Natural killer cell (primary cell): Measurements from ENCODE around the gene IL11RA. TPM values are rescaled to one million over a fixed set of nuclear protein-coding genes. Genes with fewer than 3 reads are reported as not detected.

Source experiments
- ATAC-seq, 3 donors: fragments of 150-1000 bp in 2 of 3; fragments of 200-7000 bp in 1 of 3; cut with Tn5 transposase; 1 replicate in 1 of 3; 2 replicates in 2 of 3; pipeline ENCODE4 v1.10.0; 2021; ENCODE audit warnings: mild to moderate bottlenecking in 2 of 3, moderate library complexity in 2 of 3
- DNase-seq, 2 donors: peaks; one replicate each; pipeline versions ENCODE4 v3.0.0 to v3.0.0-alpha.2; 2013 to 2021; ENCODE audit warnings: mixed read lengths in 1 of 2
- H3K27ac ChIP-seq: one replicate; pipeline ENCODE4 v1.5.1; 2013; ENCODE audit warnings: mild to moderate bottlenecking, low read length
- H3K27me3 ChIP-seq: one replicate; pipeline ENCODE4 v1.6.1; 2013; ENCODE audit warnings: low read length; ENCODE audit not compliant: control insufficient read depth, insufficient read depth
- H3K36me3 ChIP-seq: one replicate; pipeline ENCODE4 v1.6.1; 2013; ENCODE audit warnings: low read length; ENCODE audit not compliant: control insufficient read depth, insufficient read depth
- H3K4me1 ChIP-seq: one replicate; pipeline ENCODE4 v1.6.1; 2013; ENCODE audit warnings: low read length; ENCODE audit not compliant: control insufficient read depth, insufficient read depth
- H3K4me3 ChIP-seq: one replicate; pipeline ENCODE4 v1.5.1; 2013; ENCODE audit warnings: low read length
- H3K9me3 ChIP-seq: one replicate; pipeline ENCODE4 v1.6.1; 2013; ENCODE audit warnings: low read length; ENCODE audit not compliant: control insufficient read depth, insufficient read depth
- H3K27ac Mint-ChIP-seq, 2 donors: one replicate each; pipeline ENCODE4 v1.8.0; 2022; ENCODE audit warnings: mild to moderate bottlenecking in 2 of 2, mixed read lengths in 2 of 2, moderate library complexity in 1 of 2
- H3K27me3 Mint-ChIP-seq, 2 donors: one replicate each; pipeline ENCODE4 v1.8.0; 2022; ENCODE audit warnings: low read depth in 2 of 2, mixed read lengths in 2 of 2
- H3K36me3 Mint-ChIP-seq: one replicate; pipeline ENCODE4 v1.8.0; 2022; ENCODE audit warnings: mixed read lengths
- H3K4me1 Mint-ChIP-seq, 2 donors: one replicate each; pipeline ENCODE4 v1.8.0; 2022; ENCODE audit warnings: mixed read lengths in 2 of 2
- H3K4me3 Mint-ChIP-seq: one replicate; pipeline ENCODE4 v1.8.0; 2022; ENCODE audit warnings: mild to moderate bottlenecking, moderate library complexity, mixed read lengths
- H3K9me3 Mint-ChIP-seq, 2 donors: one replicate each; pipeline ENCODE4 v1.8.0; 2022; ENCODE audit warnings: mixed read lengths in 2 of 2
- WGBS: methylation state at CpG from one replicate; pipeline ENCODE4 v1.1.7; 2013; ENCODE audit warnings: missing lambda C conversion rate; ENCODE audit not compliant: insufficient coverage; 5-methylcytosine and 5-hydroxymethylcytosine counted together
- intact Hi-C: fragments of 100-400 bp; cut with micrococcal nuclease; formaldehyde crosslinking; loops from one replicate; pipeline ENCODE4 v1.14.2; 2022
- total RNA-seq, 4 donors: library from RNA; stranded (reverse); fragments of 120-200 nt in 1 of 4; gene quantifications; one replicate each; pipeline versions ENCODE4 v1.2.3 to v1.2.4, GENCODE V29; 2013 to 2022
- TF ChIP-seq, protein P1 (sequence below): fragments of 200-600 bp; IDR thresholded peaks from one replicate; pipeline ENCODE4 v1.8.0; 2022; ENCODE audit warnings: antibody characterized with exemption

Gene IL11RA
- total RNA-seq, 3 donors from 2014 or later (not counting 1 experiment from before 2014, with no cell fraction given): 64.2 to 91.1 (median 66.1) TPM

DNA sequence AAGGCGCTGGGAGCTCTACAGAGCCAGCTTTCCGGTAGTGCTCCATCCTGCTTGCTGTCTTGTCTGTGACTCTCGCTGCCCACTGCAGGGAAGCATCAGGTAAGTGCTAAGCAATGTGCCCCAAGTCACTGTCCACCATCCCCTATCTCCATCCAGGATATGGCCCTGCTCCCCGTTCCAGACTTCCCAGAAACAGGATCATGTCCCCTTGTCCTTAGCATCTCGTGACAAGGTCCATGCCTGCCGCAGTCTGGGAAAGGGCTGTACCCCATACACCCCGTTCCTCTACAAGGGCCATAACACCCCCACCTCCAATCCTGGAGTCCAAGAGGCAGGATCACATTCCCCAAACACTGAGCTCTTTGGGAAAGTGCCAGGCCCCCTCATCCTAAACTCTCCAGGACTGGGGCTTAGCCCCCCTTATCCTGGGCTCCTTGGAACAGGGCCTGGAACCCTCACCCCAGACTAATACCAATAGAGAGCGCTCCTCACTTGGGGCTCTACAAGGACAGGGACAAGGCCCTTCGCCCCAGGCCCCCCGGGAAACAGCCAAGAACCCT is 40.7 kb upstream of the IL11RA start:
- H3K36me3 ChIP-seq: peaks cover 9% of the 10 kb centered on the region
- H3K4me3 ChIP-seq: peak overlapping the region; percentile 72
- no peak for ATAC-seq
- Mint-ChIP-seq H3K4me3 (peak overlapping the region; percentile 92), H3K9me3 (no peaks in the 10 kb centered on the region), H3K27ac (peak overlapping the region; percentile 92 to 96), H3K27me3 (no peaks in the 10 kb centered on the region), H3K36me3 (peaks cover 5% of the 10 kb centered on the region), H3K4me1 (peaks cover 29 to 36% of the 10 kb centered on the region in 2 donors)
- intact Hi-C loops: loop anchor here (5.0 kb wide), 1 partner anchor 36 kb away; the partner anchor contains the start of gene GALT
- TF ChIP-seq, protein P1, sequence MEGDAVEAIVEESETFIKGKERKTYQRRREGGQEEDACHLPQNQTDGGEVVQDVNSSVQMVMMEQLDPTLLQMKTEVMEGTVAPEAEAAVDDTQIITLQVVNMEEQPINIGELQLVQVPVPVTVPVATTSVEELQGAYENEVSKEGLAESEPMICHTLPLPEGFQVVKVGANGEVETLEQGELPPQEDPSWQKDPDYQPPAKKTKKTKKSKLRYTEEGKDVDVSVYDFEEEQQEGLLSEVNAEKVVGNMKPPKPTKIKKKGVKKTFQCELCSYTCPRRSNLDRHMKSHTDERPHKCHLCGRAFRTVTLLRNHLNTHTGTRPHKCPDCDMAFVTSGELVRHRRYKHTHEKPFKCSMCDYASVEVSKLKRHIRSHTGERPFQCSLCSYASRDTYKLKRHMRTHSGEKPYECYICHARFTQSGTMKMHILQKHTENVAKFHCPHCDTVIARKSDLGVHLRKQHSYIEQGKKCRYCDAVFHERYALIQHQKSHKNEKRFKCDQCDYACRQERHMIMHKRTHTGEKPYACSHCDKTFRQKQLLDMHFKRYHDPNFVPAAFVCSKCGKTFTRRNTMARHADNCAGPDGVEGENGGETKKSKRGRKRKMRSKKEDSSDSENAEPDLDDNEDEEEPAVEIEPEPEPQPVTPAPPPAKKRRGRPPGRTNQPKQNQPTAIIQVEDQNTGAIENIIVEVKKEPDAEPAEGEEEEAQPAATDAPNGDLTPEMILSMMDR: no peak
- 71% methylated on average over 10 of the region's 10 CpGs for WGBS
- peak in 1 of 2 donors; percentile 35 for DNase-seq
- H3K9me3 ChIP-seq: no peaks in the 10 kb centered on the region
- H3K4me1 ChIP-seq: peaks cover 24% of the 10 kb centered on the region
- H3K27me3 ChIP-seq: no peaks in the 10 kb centered on the region
- peak overlapping the region; percentile 96 for H3K27ac ChIP-seq

DNA sequence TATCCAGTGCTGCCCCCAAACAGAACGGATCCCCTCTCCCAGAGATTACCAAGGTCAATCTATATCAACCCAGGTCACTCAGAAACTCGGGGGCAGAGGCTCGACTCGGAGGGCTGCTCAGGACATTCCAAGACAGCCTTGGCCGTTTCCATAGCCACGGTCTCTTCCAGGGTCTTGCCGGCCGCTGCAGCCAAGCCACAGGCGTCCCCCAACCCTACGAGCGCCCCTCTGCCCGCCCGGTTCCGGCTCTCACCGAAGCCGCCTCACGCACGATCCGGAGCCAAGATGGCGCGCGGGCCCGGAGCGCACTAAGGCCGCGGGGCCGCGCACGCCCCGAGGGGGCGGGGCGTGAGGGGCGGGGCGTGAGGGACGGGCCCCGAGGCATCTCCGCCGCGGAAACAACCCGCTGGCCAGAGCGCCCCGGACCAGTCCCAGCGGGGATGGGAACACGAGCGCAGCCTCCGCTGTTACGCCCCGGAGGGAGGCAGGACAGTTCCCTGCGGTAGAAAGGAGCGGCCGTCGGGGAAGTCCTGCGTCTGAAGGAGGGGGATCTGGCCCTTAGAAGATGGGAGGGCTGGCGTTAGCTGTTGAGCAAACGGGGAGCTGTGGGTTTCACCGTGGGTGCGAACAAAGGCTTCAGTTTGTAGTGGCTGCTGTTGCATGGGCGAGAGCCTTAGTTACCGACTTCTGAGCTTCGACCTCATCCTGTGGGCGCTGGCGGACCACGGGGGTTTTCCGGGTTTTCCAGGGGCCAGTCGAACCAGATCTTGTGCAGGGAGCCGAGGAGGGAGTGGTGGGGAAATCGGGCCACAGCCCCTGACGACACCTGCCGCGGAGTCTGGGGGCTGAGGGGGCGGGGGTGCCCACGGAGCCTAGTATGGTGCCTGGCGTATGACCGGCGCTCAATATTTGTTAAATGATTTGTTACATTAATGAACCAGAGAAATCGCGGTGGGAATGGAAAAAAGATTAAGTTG is 39.9 kb upstream of the IL11RA start, which contains the start of gene RPP25L:
TSS of gene RPP25L (minus strand) at position 287 of the 977 bp plus-strand sequence. CDS start 801 bp downstream, outside the sequence.
- H3K4me3 Mint-ChIP-seq: peak within 1 kb of the TSS; percentile 92
- no peaks in the 10 kb centered on the region for H3K9me3 Mint-ChIP-seq
- DNase-seq (peak; percentile 91 to 93), ATAC-seq (peak; percentile 85 to 97 (median 89))
- Histone ChIP-seq H3K4me1 (peaks cover 24% of the 10 kb centered on the region), H3K9me3 (no peaks in the 10 kb centered on the region), H3K4me3 (peak within 1 kb of the TSS; percentile 72), H3K36me3 (peaks cover 17% of the 10 kb centered on the region), H3K27me3 (no peaks in the 10 kb centered on the region), H3K27ac (peak within 1 kb of the TSS; percentile 96)
- H3K27me3 Mint-ChIP-seq: no peaks in the 10 kb centered on the region
- peaks cover 29 to 36% of the 10 kb centered on the region in 2 donors for H3K4me1 Mint-ChIP-seq
- peaks cover 7% of the 10 kb centered on the region for H3K36me3 Mint-ChIP-seq
- H3K27ac Mint-ChIP-seq: peak within 1 kb of the TSS; percentile 92 to 96
- WGBS: under 1% methylated on average over 77 of the region's 77 CpGs
- intact Hi-C loops: loop anchor here (1.0 to 5.0 kb wide), 3 partner anchors 8 to 153 kb away; partner anchors contain the start of genes DCTN3, DNAI1, FAM219A and GALT
- TF ChIP-seq, protein P1: no peak

DNA sequence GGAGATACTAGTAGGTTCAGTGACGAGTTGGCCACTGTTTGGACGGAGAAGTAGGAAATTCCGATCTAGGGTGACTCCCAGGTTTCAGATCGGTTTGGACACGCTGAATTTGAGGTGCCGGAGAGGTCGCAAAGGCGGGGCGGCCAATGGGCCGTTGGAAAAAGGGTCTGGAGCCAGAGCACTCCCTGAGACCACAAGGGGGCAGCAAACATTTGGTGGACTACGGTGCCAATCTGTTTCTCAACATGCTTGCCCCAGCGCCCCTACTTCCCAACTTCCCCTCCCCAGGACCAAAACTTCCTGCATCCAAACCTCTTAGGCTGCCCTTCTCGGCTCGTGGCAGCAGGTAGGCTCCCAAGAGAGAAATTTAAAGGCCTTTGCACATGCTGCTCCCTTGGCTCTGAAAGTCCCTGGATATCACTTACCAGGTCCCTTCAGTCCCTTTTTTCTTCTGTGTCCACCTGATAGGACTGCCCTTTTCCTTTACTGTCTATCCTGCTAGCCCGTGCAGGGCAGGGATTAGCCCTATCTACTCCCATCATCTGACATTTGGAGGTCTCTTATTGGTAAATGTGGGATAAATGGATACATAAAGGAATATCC is 39.1 kb upstream of the IL11RA start:
- 2% methylated on average over 14 of the region's 15 CpGs for WGBS

More for the DNA sequence above, 39.1 kb upstream of the IL11RA start:
- H3K27ac Mint-ChIP-seq: peak overlapping the region; percentile 92 to 96
- H3K27ac ChIP-seq: peak overlapping the region; percentile 96
- DNase-seq (peak; percentile 58 to 88), ATAC-seq (peak; percentile 24 to 44 (median 27))
- TF ChIP-seq, protein P1: peak; percentile 80
- H3K27me3 Mint-ChIP-seq: no peaks in the 10 kb centered on the region
- peak overlapping the region; percentile 92 for H3K4me3 Mint-ChIP-seq
- peaks cover 7% of the 10 kb centered on the region for H3K36me3 Mint-ChIP-seq
- peak overlapping the region; percentile 72 for H3K4me3 ChIP-seq
- intact Hi-C loops: loop anchor here (1.0 to 5.0 kb wide), 4 partner anchors 7 to 154 kb away; partner anchors contain the start of genes DCTN3, DNAI1, FAM219A and GALT
- H3K4me1 ChIP-seq: peaks cover 24% of the 10 kb centered on the region
- H3K4me1 Mint-ChIP-seq: peaks cover 29 to 36% of the 10 kb centered on the region in 2 donors
- no peaks in the 10 kb centered on the region for H3K9me3 ChIP-seq
- no peaks in the 10 kb centered on the region for H3K9me3 Mint-ChIP-seq
- H3K27me3 ChIP-seq: no peaks in the 10 kb centered on the region
- peaks cover 24% of the 10 kb centered on the region for H3K36me3 ChIP-seq
